COR-L47 (cell line): Measurements from ENCODE around the gene CYBB.
A peak's percentile ranks its signal among the peaks of the same experiment; 100 is the strongest.

Source experiments
- DNase-seq: peaks from one replicate; lab custom pipeline; 2025; lab: John Stamatoyannopoulos, UW

The CYBB gene

DNA sequence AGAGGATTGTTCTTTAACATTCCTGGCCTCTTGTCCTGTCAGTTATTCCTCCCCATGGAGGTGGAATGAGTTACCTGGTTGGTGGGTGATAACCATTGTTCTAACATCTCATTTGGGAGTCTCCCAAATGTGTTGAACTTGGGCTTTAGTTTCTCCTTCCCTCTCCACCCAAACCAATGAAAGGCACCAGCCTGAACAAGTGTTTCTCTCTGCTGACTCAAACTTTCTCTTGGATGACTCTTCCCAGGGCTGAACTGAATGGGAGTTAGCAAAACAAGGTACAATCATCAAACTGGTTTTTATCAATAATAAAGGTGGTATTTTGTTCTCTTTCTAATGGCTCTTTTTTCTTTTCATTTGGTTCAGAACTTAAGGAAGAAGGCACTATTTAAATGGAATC is 64.8 kb downstream of the CYBB start:
- DNase-seq: no peak

DNA sequence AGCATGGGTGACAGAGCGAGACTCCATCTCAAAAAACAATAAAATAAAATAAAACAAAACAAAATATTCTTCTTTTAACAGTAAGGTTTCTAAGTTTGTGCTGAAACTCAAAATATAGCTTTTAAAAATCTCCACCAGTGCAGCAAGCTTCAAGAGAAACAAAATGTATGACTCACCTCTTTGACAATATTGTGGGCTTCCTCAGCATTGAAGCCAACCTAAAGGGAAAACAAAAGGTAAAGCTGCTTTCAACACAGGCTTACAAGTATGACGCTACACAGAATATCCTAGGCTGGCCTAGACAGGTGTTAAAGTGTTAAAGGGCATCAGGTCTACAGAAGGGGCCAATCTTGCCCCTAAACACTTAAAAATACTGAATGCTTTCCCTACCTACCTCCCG is 66.3 kb downstream of the CYBB start:
- no peak for DNase-seq

DNA sequence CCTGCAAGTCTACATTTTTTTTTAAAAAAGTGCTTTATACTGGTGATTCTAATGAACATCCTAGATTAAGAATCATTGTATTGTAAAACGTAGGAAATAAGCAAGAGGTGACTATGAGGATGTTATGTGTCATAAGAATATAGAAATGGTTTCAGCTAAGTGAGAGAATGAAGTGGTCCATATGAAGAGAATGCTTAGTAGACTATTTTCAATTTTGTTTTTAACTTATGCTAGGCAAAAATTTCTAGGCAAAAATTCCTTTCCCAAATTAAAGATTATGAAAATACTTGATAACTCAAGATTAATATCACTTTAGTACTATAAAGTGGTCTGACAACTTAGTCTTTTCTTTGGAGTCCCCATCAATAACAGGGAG is 66.7 kb downstream of the CYBB start:
- DNase-seq: no peak

DNA sequence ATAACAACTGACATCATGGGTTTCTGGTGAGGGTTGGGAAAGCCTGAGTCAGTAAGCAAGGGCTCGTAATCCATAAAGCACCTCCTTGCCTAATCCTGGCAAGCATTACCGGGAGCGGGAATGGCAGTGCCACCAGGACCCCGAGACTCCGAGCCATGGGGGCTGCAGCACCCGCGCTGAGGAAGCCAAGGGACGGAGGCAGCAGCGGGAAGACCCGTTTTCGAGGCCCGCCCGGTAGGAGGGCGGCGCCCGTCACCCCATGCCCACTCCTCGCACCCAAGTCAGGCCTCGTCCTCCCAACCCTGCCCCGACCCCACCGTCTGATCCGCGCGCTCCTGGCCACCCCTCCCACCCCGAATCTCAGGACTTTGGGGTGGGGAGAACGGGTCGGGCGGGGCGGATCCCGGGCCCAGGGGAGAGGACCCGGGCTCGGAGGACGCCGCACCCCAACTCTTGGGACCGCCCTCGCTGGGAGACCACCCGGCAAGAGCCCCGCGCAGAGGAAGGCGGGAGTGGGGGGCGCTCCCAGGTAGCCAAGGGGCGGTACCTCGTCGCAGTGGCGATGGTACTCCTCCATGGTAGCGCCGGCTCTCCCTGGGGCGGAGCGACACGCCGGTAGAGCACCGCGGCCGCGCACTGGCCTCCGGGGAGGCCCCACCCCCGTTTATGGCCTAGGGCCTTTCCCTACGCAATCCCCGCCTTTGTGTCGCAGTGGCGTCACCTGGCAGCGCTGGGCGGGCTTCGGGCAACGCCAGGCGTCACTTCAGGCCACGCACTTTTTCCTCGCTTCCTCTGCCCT is 67.3 kb downstream of the CYBB start, which contains the start of gene DYNLT3:
DYNLT3 (minus strand) TSS at position 638 of the 799 bp plus-strand sequence; CDS start at position 577, 61 bp downstream.
- DNase-seq: peak; percentile 86

DNA sequence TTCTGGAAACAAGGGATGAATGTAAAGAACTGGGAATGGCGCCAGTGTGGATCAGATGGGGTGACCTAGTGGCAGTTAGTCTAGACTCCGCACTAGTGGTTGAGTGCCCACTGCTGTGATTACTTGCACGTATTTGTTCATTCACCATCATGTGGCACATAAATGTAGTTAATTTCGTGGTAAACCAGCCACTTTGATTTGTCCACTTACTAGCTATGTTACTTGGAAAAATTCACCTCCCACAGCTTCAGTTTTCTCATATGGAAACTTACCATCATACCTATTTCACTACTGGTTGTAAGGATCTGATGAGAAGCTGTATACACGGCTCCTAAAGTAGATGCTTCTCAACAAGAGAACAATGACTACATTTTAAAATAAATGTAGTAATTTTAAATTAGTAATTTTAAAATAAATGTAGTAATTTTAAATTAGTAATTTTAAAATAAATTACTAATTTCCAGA is 67.9 kb downstream of the CYBB start:
- no peak for DNase-seq

DNA sequence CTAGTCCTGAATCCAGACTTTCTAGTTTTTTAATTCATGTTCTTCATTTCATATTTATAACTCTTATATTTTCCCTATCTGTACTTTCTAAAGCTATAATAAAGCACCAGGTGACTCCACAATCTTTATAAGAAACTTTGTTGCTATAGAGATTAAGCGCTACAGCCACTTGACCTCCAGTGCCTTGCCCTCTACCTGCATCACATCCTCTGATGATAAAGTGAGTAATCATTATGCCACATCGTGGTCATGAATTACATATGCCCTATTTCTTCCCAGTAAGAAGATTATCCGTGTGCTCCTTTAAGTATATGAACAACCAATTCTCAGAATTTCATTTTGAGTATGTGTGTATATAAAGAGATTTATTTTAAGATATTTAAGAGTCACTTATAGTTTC is 74.3 kb downstream of the CYBB start:
- no peak for DNase-seq

DNA sequence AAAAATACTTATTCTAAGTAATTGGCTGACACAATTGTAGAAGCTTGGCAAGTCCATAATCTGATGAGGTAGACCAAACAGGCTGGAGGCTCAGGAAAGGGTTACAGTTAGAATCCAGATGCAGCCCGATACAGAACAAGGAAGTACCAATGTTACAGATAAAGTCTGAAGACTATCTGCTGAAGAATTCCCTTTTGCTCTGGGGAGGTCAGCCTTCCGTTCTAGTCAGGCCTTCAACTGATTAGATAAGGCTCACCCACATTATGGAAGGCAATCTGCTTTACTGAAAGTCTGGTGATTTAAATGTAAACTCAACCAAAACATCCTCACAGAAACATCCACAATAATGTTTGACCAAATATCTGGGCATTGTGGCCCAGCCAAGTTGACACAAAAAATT is 74.9 kb downstream of the CYBB start:
- DNase-seq: no peak

DNA sequence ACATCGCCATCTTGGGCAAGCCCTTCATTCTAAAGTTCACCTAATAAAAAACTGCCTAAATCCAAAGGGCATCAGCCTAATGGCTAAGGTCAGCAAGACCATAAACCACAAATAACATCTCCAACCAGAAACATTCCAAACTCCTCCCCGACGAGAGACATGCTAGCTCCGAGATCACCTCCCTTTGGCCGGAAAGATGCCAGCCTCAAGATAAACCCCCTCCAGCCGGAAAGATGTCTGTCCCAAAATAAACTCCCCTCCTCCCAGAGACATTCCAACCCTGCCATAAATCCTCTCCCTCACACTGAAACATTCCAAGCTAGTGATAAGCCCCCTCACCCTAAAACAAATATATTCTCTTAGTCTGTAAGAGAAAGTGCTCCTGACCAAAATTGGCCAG is 80.9 kb downstream of the CYBB start:
- no peak for DNase-seq

DNA sequence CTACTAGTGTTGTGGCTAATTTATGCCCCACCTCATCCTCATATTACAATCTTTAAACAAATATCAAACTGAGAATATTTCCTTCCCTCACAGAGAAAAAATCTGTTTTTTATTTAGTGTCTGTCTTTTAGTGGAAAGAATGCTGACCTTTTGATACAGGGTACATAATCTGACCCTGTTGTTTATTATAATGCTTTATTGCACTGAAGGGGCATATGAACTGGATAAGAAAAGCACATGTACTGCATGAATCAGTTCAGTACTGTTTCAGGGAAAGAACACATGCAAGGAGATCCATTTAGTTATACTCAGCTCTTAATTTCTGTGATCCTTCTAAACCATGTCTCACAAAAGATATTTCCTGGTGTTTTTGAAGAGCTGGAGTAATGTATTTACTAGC is 83.0 kb downstream of the CYBB start:
- no peak for DNase-seq
